Measurements from ENCODE around the gene EZH2.
A peak's percentile ranks its signal among the peaks of the same experiment; 100 is the strongest.

The EZH2 gene

DNA sequence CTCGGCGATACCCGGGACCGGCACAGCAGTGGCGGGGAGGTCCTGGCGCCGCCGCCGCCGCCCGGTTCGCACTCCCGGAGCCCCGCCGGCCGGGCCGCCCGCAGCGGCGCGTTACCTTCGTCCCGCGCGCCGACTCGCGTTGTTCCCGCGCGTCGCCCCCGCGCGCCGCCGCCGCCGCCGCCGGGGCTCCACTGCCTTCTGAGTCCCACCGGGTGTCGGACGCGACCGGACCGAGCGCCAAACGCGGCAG, at the start of gene EZH2:
Gene EZH2 (minus strand): TSS at position 243 of the 250 bp plus-strand sequence. CDS start 36,993 bp downstream, outside the sequence.
- no peak for DNase-seq (ENCODE audit: low read depth in 2 of 2)

DNA sequence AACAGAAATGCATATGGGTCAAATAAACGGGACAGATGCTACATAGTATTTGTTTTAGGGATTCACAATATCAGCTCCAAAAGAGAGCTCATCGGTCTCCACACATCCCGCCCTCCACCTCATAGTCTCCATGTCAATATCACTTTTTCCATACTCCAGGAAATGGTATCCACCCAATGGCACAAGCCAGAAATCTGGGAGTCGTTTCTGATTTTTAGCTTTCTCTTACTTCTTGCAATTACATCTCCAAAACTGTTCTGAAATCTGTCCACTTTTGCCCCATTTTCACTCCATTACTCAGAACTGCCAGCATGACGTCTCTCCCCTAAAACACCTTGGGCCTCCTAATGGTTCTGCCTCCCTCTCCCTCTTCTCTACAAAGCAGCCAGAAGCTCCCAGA, 47.4 kb upstream of the EZH2 start:
- DNase-seq (ENCODE audit: low read depth in 2 of 2): no peak

DNA sequence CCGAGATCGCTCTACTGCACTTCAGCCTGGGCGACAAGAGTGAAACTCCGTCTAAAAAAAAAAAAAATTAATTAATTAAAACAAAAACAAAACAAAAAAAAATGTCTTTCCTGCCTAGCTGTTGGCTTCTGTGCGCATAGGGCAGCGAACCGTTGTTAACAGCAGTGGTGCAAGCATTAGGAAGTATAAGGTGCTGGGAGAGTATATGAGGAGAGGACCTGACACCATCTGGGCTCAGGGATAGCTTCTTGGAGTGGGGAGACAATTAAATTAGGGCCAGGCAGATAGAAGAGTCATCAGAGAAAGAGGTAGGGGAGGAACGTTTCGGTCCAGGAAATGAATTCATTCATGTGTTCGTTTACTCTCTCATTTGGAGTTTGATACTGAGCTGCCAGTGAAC, 46.2 kb upstream of the EZH2 start:
- no peak for DNase-seq (ENCODE audit: low read depth in 2 of 2)

DNA sequence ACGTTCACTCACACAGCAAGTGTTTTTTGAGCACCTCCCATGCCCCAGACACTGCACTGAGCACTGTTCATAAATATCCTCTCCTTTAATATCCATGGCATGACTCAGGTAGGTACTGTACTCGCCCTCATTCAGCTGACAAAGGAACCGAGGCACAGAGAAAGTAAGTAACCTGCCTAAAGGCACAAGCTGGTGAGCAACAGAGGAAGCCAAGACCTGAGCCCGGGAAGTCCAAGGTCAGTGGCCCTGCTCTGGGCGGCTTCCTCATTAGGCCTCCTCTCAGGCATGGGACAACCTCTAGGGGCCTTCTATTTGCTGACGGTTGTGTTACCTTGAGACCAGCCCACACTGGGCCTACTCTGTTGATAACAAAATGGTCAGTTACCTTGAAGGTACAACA, 45.1 kb upstream of the EZH2 start:
- DNase-seq (ENCODE audit: low read depth in 2 of 2): no peak

DNA sequence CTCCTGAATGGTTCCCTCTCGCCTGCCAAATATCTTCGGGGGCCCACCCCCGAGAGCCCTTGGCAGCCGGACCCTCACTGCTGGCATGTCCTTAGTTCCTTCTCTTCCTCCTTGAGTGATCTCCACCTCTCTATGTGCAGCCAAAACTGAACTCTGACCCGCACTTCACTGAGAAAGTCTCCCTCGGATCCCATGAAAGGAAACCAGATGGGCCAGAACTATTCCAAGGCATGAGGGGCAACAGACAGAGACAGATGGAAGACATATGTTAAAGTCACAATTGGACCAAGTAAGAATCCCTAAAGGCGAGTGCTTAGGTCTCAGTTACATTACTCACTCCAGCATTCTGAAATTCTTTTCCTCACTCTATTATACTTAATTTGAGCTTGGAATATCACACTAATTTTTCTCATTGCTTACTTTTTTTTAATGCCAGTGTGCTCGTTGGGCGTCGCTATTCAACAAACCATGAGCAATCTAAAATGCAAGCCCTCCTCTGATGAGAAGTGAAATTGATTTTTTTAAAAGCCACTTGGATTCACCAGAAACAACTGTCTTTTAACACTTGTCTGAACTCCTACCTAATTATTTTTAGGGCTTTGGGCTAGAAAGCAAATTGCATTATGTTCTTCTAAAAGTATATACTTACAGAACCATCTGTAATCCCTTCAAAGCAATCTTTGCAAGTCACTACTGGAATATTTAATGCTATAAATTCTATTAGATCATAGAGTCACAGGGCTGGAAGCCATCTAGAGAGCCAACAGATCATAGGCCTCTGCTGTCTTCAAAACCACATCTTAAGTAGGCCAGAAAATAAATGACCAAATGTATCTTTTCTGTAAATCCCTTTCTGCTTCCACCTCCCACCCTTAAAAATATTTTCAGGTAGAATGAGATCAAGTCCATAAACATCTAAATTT, 43.3 kb upstream of the EZH2 start:
- DNase-seq (ENCODE audit: low read depth in 2 of 2): no peak

DNA sequence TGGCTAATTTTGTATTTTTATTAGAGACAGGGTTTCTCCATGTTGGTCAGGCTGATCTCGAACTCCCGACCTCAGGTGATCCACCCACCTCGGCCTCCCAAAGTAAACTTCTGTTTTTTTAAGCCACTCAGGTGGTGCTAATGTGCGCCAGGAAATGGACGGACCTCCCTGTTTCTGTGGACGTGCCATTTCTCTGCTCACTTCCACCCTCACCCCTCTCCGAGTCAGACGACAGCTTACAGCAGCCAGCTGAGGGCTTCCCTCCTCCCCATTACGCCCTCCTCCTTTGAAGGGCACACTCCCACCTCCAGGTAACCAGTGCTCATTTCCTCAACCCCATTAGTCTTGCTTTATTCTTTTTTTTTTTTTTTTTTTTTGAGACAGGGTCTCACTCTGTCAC, 41.7 kb upstream of the EZH2 start:
- DNase-seq (ENCODE audit: low read depth in 2 of 2): no peak

DNA sequence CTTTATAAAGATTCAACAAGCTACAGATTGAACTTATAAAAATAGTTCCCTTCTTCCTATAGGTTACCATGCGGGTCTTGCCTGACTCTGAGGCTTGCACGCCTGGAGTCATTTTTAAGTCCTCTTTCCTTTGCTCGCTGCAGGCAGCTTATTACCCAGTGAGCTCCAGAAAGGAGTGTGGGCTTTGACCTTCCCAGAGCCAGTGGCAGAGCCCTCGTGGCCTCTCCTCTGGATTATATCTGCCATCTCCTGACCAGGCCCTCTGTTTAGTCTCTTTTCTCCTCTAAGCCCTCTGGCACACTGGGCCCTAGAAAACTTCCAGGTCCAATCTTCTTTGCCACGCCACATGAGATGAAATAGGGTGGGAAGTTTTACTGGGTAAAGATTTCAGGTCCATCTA, 39.9 kb upstream of the EZH2 start:
- DNase-seq (ENCODE audit: low read depth in 2 of 2): no peak

DNA sequence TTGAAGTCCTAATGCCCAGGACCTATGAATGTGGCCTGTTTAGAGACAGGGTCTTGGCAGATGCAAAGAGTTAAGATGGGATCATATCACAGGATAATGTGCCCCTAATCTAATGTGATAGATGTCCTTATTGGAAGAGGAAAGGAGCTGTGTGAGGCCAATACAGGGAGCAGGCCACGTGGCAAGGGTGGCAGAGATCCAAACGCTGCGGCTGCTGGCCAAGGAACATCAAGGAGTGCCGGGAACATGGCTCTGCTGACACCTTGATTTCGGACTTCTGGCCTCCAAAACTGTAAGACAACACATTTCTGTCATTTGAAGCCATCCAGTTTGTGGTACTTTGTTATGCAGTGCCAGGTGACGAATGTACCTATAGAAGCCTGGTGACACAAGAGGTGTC, 37.7 kb upstream of the EZH2 start:
- no peak for DNase-seq (ENCODE audit: low read depth in 2 of 2)

DNA sequence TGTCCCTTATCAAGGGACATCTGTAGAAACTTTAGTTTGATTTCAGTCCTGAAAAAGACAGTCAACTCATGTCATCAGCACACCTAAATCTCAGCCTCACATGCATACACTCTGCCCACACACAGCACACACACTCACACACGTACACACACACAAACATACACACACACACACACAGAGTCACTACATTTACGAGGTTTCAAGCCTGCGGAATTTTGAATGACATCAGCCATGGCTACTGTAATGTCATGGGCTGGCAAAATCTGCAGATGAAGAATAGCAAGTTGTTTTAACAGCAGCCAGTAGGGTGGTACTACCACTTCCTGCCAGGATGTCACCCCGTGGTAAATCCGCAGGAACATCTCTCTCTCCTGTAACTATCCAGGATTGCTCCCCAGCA, 37.1 kb upstream of the EZH2 start:
- no peak for DNase-seq (ENCODE audit: low read depth in 2 of 2)

DNA sequence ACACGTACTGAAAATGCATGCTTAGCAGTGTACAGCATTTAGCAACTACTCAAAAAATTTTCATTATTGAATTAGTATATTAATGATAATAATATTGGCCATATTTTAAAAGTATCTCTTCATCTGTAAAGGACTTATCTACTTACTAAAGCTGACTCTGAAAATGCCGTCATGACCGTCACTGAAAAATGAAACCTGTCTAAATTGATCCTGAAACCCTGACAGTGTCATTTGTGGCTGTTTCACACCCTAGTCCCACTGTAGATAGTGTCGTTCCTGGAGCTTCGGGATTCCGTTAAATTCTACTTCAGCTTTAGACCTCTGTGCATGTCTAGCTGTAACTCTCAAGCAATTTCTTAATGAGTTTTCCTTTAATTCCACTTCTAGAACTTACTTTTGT, 35.8 kb upstream of the EZH2 start:
- no peak for DNase-seq (ENCODE audit: low read depth in 2 of 2)

DNA sequence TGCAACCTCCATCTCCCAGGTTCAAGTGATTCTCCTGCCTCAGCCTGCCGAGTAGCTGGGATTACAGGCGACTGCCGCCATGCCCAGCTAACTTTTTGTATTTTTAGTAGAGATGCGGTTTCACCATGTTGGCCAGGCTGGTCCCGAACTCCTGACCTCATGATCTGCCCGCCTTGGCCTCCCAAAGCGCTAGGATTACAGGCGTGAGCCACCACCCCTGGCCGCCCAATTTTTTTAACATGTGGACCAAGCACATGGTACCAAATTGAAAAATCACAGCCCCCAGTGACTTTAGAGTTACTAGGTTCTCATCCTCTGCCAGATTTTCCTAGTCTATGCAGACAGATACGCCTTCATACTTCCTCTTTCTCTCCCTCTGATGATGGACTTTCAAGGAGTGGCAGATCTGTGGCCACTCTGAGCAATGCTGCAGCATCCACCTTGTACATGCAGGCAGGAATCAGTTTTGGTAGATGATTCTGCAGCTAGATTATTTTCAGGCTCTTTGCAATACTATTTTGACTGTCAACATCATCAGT, 34.0 kb upstream of the EZH2 start:
- no peak for DNase-seq (ENCODE audit: low read depth in 2 of 2)

DNA sequence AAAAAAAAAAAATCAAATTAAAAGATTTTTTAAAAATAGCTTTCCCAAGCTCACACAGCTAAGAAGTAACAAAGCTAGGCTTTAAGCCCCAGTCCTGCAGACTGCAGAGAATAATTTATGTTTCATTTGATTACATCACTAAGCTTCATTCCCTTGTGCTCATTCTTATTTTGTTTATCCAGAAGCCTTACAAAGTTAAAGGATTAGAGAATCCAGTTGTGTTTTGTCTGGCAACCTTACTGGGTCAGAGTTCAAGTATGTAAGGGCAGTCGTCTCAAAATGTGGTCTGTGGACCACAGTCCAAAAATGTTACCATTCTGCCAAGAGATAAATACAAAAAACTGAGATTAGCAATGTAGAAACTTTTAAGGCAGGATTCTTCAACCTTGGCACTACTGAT, 32.1 kb upstream of the EZH2 start:
- no peak for DNase-seq (ENCODE audit: low read depth in 2 of 2)

DNA sequence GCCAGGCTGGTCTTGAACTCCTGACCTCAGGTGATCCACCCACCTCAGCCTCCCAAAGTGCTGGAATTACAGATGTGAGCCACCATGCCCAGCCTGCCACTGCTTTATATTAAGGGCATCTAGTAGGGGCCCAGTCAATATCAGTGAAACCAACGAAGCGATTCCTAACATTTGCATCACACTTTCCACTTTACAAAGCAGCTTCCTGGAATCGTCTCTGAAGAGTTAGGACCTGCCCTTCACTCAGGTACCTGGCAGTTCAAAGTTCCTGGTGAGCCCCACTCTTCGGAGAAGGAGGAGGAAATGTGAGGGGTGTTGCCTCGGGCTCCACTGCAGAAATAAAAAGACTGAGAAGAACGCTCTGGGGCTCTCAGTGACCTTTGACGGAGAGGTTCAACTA, 31.1 kb upstream of the EZH2 start:
- DNase-seq (ENCODE audit: low read depth in 2 of 2): no peak

DNA sequence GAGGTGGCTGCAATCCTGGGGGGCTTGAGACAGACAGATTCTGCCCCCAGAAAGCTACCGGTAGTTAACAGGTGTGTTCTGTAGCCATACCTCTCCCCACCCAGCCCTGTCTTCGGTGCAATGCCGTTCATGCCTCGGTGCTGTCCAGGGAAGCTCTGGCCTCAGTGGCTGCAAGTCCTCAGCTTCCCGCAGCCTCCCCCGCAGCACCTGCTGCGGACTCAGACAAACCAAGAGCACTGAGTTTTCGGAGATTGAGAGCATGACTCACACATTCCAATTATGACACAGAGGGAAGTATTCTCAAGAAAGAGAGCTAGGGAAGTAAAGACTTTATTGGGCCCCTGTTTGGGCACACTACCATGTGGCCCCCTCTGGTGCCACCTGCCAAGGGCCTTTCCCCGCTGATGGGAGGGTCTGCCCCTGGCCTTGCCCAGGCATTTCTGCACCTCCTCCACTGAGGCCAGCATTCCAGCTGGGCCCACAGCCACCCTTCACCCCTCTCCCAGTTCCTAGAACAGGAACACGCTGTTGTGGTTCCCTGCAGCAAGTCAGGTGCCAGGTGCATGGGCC, 30.2 kb upstream of the EZH2 start:
- DNase-seq (ENCODE audit: low read depth in 2 of 2): peak in 1 of 2 donors; percentile 30

DNA sequence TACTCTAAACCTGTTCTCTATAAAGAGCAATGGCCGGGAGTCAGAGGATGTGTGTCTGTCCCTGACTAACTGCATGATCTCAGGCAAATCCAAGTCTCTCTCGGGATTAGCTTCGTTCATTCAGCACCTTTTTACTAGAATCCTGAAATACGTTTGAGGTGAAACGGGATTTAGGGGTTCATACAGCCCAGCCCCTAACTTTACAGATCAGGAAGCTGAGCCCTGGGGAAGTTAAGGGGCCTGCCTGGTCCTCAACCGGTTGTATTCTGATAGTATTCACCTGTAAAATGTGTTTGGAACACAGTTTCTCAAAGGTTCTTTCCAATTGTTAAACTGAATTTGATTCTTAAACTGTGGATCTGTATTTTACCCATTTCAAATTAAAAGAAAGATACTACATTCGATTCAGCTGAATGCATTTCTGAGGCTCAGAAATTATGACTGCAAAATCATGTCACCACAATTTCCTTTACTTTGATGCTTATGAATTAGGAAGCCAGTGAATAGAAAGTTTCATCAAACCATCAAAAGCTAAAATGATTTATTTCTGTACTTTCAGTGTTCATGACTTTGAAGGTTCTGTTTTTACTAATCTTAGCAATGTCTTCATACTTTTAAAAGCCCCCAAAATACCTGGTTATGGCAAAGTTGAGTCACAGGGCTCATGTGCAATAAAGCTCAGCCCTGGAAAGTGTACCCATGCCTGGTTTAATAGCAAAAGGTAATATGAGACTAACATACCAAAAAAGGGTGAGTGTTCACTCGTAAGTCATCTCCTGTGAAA, 28.9 kb upstream of the EZH2 start:
- peak in 1 of 2 donors; percentile 61 for DNase-seq (ENCODE audit: low read depth in 2 of 2)

DNA sequence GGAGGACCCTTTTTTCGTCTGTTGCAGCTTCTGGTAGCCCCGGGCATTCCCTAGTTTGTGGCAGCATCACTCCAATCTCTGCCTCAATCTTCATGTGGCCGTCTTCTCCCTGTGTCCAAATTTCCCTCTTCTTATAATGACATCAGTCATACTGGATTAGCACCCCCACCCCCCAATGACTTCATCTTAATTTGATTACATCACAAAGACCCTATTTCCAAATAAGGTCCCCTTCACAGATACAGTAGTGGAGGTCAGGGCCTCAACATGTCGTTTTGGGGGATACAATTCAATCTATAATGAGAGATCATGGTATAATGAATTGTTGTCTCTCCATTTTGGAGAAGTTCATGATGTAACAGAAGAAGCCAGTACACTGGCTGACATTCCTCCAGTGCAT, 28.1 kb upstream of the EZH2 start:
- DNase-seq (ENCODE audit: low read depth in 2 of 2): no peak

DNA sequence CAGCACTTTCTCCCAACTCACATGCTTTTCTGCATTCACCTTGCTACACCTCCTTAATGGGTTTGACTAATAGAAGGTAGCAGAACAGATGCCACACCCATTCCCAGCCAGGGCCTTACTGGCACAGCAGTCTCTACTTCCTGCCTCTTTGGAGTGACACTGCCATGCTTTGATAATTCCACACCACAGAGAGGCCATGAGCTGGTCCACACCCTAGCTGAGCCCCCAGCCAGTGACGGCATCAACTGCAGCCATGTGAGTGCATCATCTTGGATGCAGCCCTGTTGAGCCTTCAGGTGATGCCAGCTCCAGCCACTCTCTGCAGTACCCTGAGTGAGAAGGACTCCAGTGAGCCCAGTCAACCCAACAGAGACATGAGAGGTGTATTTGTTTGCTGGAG, 27.5 kb upstream of the EZH2 start:
- no peak for DNase-seq (ENCODE audit: low read depth in 2 of 2)

DNA sequence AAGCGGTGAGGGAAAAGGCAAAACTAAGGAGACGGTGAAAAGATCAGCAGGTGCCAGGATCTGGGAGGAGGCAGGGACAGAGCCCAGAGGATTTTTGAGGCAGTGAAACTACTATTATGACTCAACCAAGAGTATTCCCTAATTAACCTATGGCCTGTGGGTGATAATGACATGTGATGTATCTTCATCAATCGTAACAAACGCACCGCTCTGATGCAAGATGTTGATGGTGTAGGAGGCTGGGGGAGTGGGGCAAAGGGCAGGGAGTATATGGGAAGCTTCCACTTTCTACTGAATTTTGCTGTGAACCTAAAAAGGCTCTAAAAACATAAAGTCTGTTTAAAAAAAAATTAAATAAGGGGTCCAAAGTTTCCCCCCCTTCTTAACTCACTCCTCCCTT, 25.5 kb upstream of the EZH2 start:
- DNase-seq (ENCODE audit: low read depth in 2 of 2): no peak

DNA sequence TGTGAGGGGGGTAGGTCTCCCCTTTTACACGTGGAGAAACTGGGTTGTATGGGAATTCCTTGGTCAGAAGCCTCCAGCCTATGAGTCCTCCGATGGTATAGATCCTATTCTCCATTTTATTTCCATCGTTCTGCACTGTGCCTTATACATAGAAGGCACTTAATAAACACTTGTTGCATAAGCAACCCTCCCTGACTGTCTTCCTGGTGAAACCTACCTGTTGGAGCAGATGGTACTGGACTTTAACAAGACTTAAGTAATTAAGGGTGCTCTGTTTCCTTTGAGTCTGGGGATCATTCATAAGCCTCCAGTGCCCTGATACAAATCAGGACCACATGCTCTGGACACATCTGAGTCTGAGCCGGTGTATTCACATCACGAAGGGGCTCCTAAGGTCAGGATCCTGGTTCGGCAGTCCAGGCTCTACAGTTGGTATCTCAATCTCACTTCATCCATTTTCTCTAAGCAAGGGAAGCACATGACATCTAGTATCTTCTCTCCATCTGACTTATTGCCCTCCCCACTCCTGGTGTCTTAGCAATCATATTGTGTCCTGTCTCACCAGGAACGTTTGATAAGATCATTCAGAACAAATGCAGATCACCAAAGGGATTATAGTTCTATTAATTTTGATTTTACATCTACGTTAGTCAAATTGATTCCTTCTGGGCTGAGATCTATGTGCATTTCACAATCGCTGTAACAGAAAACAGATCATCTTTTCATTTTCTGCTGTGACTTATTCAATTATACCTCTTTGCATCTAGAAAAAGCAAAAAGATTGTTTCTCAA, 22.8 kb upstream of the EZH2 start:
- no peak for DNase-seq (ENCODE audit: low read depth in 2 of 2)

DNA sequence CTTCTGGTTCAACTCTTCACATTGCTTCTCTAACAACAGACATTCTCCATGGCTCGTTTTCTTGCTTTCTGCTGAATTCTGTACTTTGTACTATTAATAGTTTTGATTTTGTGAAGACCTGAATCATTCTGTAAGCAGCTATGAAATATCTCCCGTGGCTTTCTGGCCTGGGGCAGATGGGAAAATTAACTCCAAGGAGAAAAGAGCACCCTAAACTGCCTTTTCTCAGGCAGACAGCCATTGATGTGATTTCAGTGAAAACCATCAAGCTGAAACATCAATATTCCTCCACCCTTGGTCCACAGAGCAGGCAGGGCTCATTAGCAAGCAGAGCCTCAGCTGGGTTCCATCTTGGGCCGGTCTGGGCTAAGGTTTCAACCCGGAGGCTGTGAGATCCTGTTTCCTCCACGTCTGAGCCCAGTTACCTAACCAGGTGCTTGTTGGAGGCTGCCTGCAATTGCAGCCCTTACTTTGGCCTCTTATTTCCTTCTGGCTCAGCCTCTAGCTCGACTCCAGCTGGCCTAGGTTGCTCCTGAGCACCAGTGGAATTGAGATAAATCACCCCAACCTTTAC, 21.1 kb upstream of the EZH2 start:
- no peak for DNase-seq (ENCODE audit: low read depth in 2 of 2)

DNA sequence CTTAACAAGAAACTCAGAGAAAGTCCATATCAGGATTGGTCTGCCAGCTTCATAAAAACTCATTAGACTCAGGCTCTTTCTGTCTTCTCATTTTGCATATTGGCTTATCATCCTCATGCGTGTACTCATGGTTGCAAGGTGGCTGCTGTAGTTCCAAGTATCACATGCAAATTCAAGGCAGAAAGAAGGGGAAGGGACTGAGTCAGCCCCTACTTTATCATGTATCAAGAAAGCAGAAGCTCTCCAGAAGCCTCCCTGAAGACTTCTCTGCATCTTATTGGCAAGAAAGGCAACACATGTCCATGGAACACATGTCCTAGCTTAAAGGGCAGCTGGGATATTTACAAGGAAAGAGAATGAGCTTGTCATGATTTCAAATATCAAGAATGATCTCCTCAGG, 19.4 kb upstream of the EZH2 start:
- DNase-seq (ENCODE audit: low read depth in 2 of 2): no peak

DNA sequence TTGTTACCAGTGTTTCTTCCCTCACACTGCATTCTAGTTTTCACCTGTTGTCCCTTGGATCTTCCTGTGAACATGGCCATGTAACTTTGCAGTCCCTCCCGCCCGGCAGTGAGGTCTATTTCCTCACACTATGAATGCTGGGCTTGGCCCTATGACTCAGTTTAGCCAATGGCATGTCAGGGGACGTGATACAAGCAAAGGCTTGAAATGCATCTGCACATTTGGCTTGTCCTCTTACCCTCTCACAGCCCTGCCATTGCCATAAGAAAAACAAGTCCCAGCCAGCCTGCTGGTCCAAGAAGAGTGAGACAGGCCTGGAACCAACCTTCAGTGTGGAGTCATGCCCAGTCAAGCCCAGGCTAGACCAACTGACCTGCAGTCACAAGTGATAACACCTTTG, 17.1 kb upstream of the EZH2 start:
- no peak for DNase-seq (ENCODE audit: low read depth in 2 of 2)

Measured in activated CD8-positive, alpha-beta memory T cell treated with anti-CD3 and anti-CD28 coated beads for 4 hours (primary cell).